WERI-Rb-1 (cell line): ENCODE measurements around the gene CFAP107.

Experiments
- DNase-seq: peaks from one replicate; pipeline ENCODE4 v3.0.0-alpha.2; 2020
- H3K27ac ChIP-seq: fragments of 250-450 bp; sonication (Bioruptor Pico); 2 replicates; pipeline ENCODE4 v1.5.1; 2020; ENCODE audit warnings: mild to moderate bottlenecking, moderate library complexity
- H3K27me3 ChIP-seq: fragments of 250-450 bp; sonication (Bioruptor Pico); 2 replicates; pipeline ENCODE4 v1.5.1; 2021; ENCODE audit warnings: mild to moderate bottlenecking, low read depth, moderate library complexity; ENCODE audit not compliant: insufficient read depth, severe bottlenecking
- H3K36me3 ChIP-seq: fragments of 250-450 bp; sonication (Bioruptor Pico); 2 replicates; pipeline ENCODE4 v1.5.1; 2020; ENCODE audit warnings: mild to moderate bottlenecking, moderate library complexity
- H3K4me3 ChIP-seq: 2 replicates; pipeline ENCODE4 v1.5.1; 2011; ENCODE audit warnings: low read depth, mild to moderate bottlenecking, control low read depth, low read length
- H3K9me3 ChIP-seq: fragments of 250-450 bp; sonication (Bioruptor Pico); 2 replicates; pipeline ENCODE4 v1.5.1; 2021; ENCODE audit warnings: mild to moderate bottlenecking, moderate library complexity; ENCODE audit not compliant: severe bottlenecking
- CTCF ChIP-seq: IDR thresholded peaks from 2 replicates; pipeline ENCODE4 v1.5.1; 2011; ENCODE audit warnings: low read depth, mild to moderate bottlenecking, control low read depth, inconsistent platforms, low read length

CFAP107 gene

GRCh38 chr1:12714710-12715475 lies 31.1 kb upstream of the CFAP107 start:
- DNase-seq = no peak
- Histone ChIP-seq H3K27ac (no peak overlapping the region), H3K9me3 (no peaks in the 10 kb centered on the region)

GRCh38 chr1:12715896-12716437 lies 30.0 kb upstream of the CFAP107 start, which contains the start of gene AADACL3:
Gene AADACL3 (plus strand): TSS chr1:12716110. CDS start chr1:12716177, 67 bp downstream.
- Histone ChIP-seq H3K27me3 (peaks cover 81% of the 10 kb centered on the region), H3K9me3 (no peaks in the 10 kb centered on the region), H3K36me3 (no peaks in the 10 kb centered on the region), H3K27ac (no peak within 1 kb of the TSS), H3K4me3 (no peak within 1 kb of the TSS)
- DNase-seq = no peak
- no peak for TF ChIP-seq CTCF

More at GRCh38 chr1:12714710-12715475, 31.1 kb upstream of the CFAP107 start:
- peaks cover 79% of the 10 kb centered on the region for H3K27me3 ChIP-seq
- H3K4me3 ChIP-seq = no peak overlapping the region
- no peaks in the 10 kb centered on the region for H3K36me3 ChIP-seq
- no peak for TF ChIP-seq CTCF

GRCh38 chr1:12717301-12717838 lies 28.6 kb upstream of the CFAP107 start:
- TF ChIP-seq CTCF = no peak
- H3K4me3 ChIP-seq = no peak overlapping the region
- no peak overlapping the region for H3K27ac ChIP-seq
- H3K27me3 ChIP-seq = peaks cover 83% of the 10 kb centered on the region
- no peaks in the 10 kb centered on the region for H3K36me3 ChIP-seq
- no peaks in the 10 kb centered on the region for H3K9me3 ChIP-seq
- DNase-seq = no peak

GRCh38 chr1:12722626-12723025 lies 23.4 kb upstream of the CFAP107 start:
- Histone ChIP-seq H3K27ac (no peak overlapping the region), H3K4me3 (no peak overlapping the region), H3K9me3 (no peaks in the 10 kb centered on the region), H3K27me3 (peaks cover 74% of the 10 kb centered on the region), H3K36me3 (no peaks in the 10 kb centered on the region)
- TF ChIP-seq CTCF = no peak
- DNase-seq = no peak

- DNase-seq = no peak
- Histone ChIP-seq H3K27me3 (peaks cover 48% of the 10 kb centered on the region), H3K9me3 (peaks cover 2% of the 10 kb centered on the region), H3K36me3 (no peaks in the 10 kb centered on the region), H3K4me3 (no peak overlapping the region), H3K27ac (no peak overlapping the region)
- no peak for TF ChIP-seq CTCF
Observed at GRCh38 chr1:12728391-12728790, 17.6 kb upstream of the CFAP107 start.
